PFSK-1 (cell line): ENCODE data around the gene CCL14.

Source experiments
- FOXP2 ChIP-seq: optimal IDR thresholded peaks from 2 replicates; pipeline ENCODE3; 2011; ENCODE audit warnings: borderline replicate concordance, control low read depth, inconsistent platforms; ENCODE audit not compliant: insufficient read depth; ENCODE audit errors: extremely low read length, extremely low read depth
- POLR2AphosphoS5 ChIP-seq: IDR thresholded peaks from 2 replicates; pipeline ENCODE4 v1.6.1; 2012; ENCODE audit warnings: low read depth, mild to moderate bottlenecking, control low read depth, low read length, moderate library complexity
- REST ChIP-seq, 2 experiments: IDR thresholded peaks; 2 replicates each; pipeline versions ENCODE4 v1.6.1 to v1.8.0; 2011 to 2012; ENCODE audit warnings: low read depth in 2 of 2, low read length in 2 of 2, control low read depth in 1 of 2, inconsistent platforms in 1 of 2, mild to moderate bottlenecking in 1 of 2, moderate library complexity in 1 of 2; ENCODE audit not compliant: insufficient read depth in 1 of 2
- SIN3A ChIP-seq: IDR thresholded peaks from 2 replicates; pipeline ENCODE4 v1.6.1; 2012; ENCODE audit warnings: mild to moderate bottlenecking, low read length, moderate library complexity, borderline replicate concordance; ENCODE audit not compliant: insufficient read depth
- TAF1 ChIP-seq: IDR thresholded peaks from 2 replicates; pipeline ENCODE4 v1.6.1; 2012; ENCODE audit warnings: low read length, control low read depth, borderline replicate concordance; ENCODE audit not compliant: insufficient read depth

GRCh38 chr17:35986643-35987042 is at the start of gene CCL14:
- no peak for TF ChIP-seq POLR2AphosphoS5
- no peak for TF ChIP-seq REST (IDR thresholded peaks at IDR 0.05; ENCODE audit: insufficient read depth in 1 of 2, low read depth in 2 of 2, low read length in 2 of 2)
- no peak for TF ChIP-seq TAF1
- TF ChIP-seq SIN3A: no peak
- TF ChIP-seq FOXP2: no peak
